ENCODE data around the gene RNF157. TPM values are rescaled to one million over a fixed set of nuclear protein-coding genes. Genes with fewer than 3 reads are reported as not detected.

Gene RNF157
- polyA plus RNA-seq, 1 experiment, result 1.6 TPM

DNA sequence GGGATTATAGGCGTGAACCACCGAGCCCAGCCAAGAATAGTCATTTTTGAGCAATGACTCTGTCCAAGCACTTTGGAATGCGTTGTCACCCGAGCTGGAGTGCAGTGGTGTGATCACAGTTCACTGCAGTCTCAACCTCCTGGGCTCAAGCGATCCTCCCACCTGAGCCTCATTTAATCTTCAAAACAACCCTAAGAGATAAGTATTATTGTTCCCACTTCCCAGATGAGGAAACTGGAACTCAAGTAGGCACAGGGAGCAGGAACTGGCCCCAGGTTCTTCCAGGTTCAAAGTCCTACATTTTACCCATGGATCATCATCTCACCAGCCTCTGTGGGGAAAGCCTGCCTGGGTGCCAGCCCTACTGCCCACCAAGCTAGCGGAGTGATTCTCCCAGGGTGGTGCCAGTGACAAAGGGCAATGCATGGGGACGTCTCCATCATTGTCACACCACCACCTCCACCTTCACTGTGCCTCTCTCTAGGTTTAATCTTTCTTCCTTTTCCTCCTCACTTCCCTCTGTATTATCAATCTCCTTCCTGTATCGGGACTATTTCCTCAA, 11.3 kb upstream of the RNF157 start:
- CTCF ChIA-PET, result no interaction called here
- H3K4me3 ChIP-seq (ENCODE audit: low read depth, low read length), result no peak overlapping the region
- H3K9me3 ChIP-seq (ENCODE audit: control insufficient read depth, insufficient read depth, low read length), result no peaks in the 10 kb centered on the region
- POLR2A ChIA-PET, result interaction anchor here (1.0 to 1.5 kb wide), 3 partner anchors 13 to 20 kb away, joined by 3 to 14 read pairs (median 4); partner anchors contain the start of gene UBALD2
- no peak for DNase-seq (ENCODE audit: low read depth, low spot score)
- TF ChIP-seq, protein P1, sequence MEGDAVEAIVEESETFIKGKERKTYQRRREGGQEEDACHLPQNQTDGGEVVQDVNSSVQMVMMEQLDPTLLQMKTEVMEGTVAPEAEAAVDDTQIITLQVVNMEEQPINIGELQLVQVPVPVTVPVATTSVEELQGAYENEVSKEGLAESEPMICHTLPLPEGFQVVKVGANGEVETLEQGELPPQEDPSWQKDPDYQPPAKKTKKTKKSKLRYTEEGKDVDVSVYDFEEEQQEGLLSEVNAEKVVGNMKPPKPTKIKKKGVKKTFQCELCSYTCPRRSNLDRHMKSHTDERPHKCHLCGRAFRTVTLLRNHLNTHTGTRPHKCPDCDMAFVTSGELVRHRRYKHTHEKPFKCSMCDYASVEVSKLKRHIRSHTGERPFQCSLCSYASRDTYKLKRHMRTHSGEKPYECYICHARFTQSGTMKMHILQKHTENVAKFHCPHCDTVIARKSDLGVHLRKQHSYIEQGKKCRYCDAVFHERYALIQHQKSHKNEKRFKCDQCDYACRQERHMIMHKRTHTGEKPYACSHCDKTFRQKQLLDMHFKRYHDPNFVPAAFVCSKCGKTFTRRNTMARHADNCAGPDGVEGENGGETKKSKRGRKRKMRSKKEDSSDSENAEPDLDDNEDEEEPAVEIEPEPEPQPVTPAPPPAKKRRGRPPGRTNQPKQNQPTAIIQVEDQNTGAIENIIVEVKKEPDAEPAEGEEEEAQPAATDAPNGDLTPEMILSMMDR (IDR thresholded peaks at IDR 0.05; ENCODE audit: low read depth, low read length), result no peak
- peaks cover 3% of the 10 kb centered on the region for H3K27me3 ChIP-seq (ENCODE audit: control insufficient read depth, insufficient read depth, low read length)
- peak overlapping the region; percentile 93 for H3K27ac ChIP-seq (ENCODE audit: low read depth, low read length)

DNA sequence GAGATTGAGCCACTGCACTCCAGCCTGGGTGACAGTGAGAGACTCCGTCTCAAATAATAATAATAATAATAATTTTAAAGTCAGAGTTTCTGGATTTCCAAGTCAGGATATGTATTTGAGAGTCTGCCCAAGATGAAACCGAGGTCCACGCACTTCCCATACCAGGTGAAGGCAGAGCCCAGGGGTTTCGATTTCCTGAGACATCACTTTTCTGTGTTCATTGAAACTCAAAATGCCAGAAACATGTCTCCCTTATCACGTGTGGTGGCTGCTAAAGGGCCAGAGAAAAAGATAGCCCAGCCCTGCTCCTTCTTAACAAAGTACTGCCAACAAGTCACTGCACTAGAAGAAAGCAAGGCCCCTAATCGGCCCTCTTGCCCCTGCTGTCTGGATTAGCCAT, 9.8 kb upstream of the RNF157 start:
- TF ChIP-seq, protein P1 (IDR thresholded peaks at IDR 0.05; ENCODE audit: low read depth, low read length), result no peak
- Histone ChIP-seq H3K4me3 (ENCODE audit: low read depth, low read length) (no peak overlapping the region), H3K27ac (ENCODE audit: low read depth, low read length) (no peak overlapping the region), H3K27me3 (ENCODE audit: control insufficient read depth, insufficient read depth, low read length) (peaks cover 12% of the 10 kb centered on the region), H3K9me3 (ENCODE audit: control insufficient read depth, insufficient read depth, low read length) (no peaks in the 10 kb centered on the region)
- CTCF ChIA-PET, result no interaction called here
- DNase-seq (ENCODE audit: low read depth, low spot score), result no peak
- POLR2A ChIA-PET, result no interaction called here

DNA sequence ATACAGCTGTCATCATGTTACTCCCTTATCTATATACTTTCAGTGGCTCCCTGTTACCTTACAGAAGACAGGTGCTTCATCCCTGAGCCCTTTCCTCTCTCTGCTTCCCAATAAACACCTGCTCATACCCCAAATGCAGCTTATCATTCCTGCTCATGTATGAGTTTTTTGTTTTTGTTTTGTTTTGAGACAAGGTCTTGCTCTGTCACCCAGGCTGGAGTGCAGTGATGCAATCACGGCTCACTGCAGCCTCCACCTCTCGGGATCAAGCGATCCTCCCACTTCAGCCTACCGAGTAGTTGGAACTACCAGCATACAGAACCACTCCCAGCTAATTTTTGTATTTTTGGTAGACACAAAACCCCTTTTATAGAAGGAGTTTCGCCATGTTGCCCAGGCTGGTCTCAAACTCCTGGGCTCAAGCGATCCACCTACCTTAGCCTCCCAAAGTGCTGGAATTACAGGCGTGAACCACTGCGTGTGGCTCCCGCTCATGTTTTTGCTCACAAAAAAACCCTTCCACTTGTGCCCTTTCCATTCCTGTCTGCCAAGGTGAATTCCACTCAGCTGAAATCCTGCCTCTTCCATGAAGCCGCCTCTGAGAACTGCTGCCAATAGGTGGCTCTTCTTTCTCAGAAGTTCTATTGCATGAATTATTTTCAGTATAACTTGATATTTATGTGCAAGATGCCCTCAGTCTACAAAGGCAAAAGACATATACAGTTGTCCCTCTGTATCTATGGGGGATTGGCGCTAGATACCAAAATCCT, 7.9 kb upstream of the RNF157 start:
- Histone ChIP-seq H3K27ac (ENCODE audit: low read depth, low read length) (no peak overlapping the region), H3K27me3 (ENCODE audit: control insufficient read depth, insufficient read depth, low read length) (peaks cover 24% of the 10 kb centered on the region), H3K4me3 (ENCODE audit: low read depth, low read length) (no peak overlapping the region), H3K9me3 (ENCODE audit: control insufficient read depth, insufficient read depth, low read length) (no peaks in the 10 kb centered on the region)
- no peak for DNase-seq (ENCODE audit: low read depth, low spot score)
- POLR2A ChIA-PET, result no interaction called here
- CTCF ChIA-PET, result interaction anchor here (1.0 to 2.6 kb wide), 2 partner anchors 31 to 299 kb away, joined by 3 to 13 read pairs; no protein-coding TSS in a partner anchor
- TF ChIP-seq, protein P1 (IDR thresholded peaks at IDR 0.05; ENCODE audit: low read depth, low read length), result peak; percentile 32; the same call in 1 of the 2 replicates

DNA sequence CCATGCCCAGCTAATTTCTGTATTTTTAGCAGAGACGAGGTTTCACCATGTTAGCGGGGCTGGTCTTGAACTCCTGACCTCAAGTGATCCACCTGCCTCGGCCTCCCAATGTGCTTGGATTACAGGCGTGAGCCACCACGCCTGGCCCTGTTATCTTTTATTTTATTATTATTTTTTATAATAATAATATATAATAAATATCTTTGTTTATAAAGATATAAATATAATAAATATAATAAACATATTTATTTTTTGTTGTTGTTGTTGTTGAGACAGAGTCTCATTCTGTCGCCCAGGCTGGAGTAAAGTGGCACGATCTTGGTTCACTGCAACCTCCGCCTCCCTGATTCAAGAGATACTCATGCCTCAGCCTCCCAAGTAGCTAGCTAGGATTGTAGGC, 7.0 kb upstream of the RNF157 start:
- H3K9me3 ChIP-seq (ENCODE audit: control insufficient read depth, insufficient read depth, low read length), result no peaks in the 10 kb centered on the region
- no peak for DNase-seq (ENCODE audit: low read depth, low spot score)
- ChIA-PET CTCF (interaction anchor here (0.6 to 2.6 kb wide), 2 partner anchors 32 to 99 kb away, joined by 4 to 13 read pairs; no protein-coding TSS in a partner anchor), POLR2A (no interaction called here)
- no peak overlapping the region for H3K4me3 ChIP-seq (ENCODE audit: low read depth, low read length)
- H3K27me3 ChIP-seq (ENCODE audit: control insufficient read depth, insufficient read depth, low read length), result peaks cover 33% of the 10 kb centered on the region
- TF ChIP-seq, protein P1 (IDR thresholded peaks at IDR 0.05; ENCODE audit: low read depth, low read length), result no peak
- H3K27ac ChIP-seq (ENCODE audit: low read depth, low read length), result no peak overlapping the region
